Fibroblast of skin of scalp (primary cell): Measurements from ENCODE around the gene HJURP.

Experiments used
- DNase-seq: peaks from one replicate; pipeline ENCODE4 v3.0.0-alpha.2; 2013

Gene HJURP

GRCh38 chr2:233791883-233792329 lies 62.4 kb downstream of the HJURP start:
- DNase-seq, result no peak

GRCh38 chr2:233791151-233791882 lies 63.0 kb downstream of the HJURP start:
- DNase-seq, result no peak

GRCh38 chr2:233789554-233789953 lies 64.8 kb downstream of the HJURP start:
- no peak for DNase-seq
